ENCODE data around the gene ALPP. TPM values are rescaled to one million over a fixed set of nuclear protein-coding genes. Genes with fewer than 3 reads are reported as not detected.

The ALPP gene
- polyA plus RNA-seq, 1 of the 3 experiments (the other 2 are of a cell fraction) = not detected

DNA sequence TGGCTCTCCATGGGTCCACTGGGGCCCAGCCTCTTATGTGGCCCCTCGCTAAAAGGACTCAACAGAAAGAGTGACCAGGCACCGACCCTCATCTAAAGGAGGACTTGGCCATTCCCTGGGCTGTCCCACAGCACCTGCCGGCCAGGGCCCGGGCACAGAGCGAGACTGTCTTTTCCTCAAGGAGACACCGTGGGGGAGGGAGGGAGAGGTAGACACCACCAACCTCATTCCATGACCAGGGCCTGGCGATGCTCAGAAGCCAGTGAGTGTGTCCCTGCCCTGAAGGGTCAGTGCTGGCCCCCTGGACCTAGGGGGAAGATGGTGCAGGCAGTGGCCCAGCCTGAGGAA lies 39.8 kb upstream of the ALPP start:
- H3F3A ChIP-seq (replicated peaks; ENCODE audit: insufficient read depth) = no peaks in the 10 kb centered on the region
- WGBS (ENCODE audit: low lambda C conversion rate) = 92% methylated on average over 4 of the region's 7 CpGs
- H3K9me2 ChIP-seq = no peaks in the 10 kb centered on the region
- no peaks in the 10 kb centered on the region for H3K9me3 ChIP-seq
- H3K4me3 ChIP-seq (ENCODE audit: low read depth in 2 of 2, low read length in 1 of 2) = no peak overlapping the region
- no peaks in the 10 kb centered on the region for H3K27me3 ChIP-seq (ENCODE audit: insufficient read depth)
- H2AFZ ChIP-seq (ENCODE audit: low read depth) = no peak overlapping the region
- H3K9ac ChIP-seq = no peak overlapping the region
- TF ChIP-seq USF2 (IDR thresholded peaks at IDR 0.05; ENCODE audit: borderline replicate concordance, low read depth, low read length) (no peak), RXRA (IDR thresholded peaks at IDR 0.05; ENCODE audit: borderline replicate concordance, low read depth) (no peak), ZBTB33 (IDR thresholded peaks at IDR 0.05; ENCODE audit: borderline replicate concordance, low read depth) (no peak), NRF1 (IDR thresholded peaks at IDR 0.05; ENCODE audit: low read depth, low read length) (no peak), MAX (IDR thresholded peaks at IDR 0.05; ENCODE audit: low read depth) (no peak), RFX5 (IDR thresholded peaks at IDR 0.05; ENCODE audit: low read length) (no peak)
- H3K36me3 ChIP-seq (replicated peaks in 1 of 2; ENCODE audit: control insufficient read depth in 1 of 2, insufficient read depth in 2 of 2, low read length in 1 of 2) = peaks cover 0 to 2% of the 10 kb centered on the region in 2 experiments
- H3K79me2 ChIP-seq (ENCODE audit: insufficient read depth) = no peaks in the 10 kb centered on the region
- no peak overlapping the region for H3K4me2 ChIP-seq
- H3K27ac ChIP-seq (ENCODE audit: low read depth in 2 of 2, low read length in 1 of 2) = no peak overlapping the region
- no peak for DNase-seq
- H3K4me1 ChIP-seq (ENCODE audit: control insufficient read depth in 1 of 2, insufficient read depth in 2 of 2, low read depth in 1 of 2, low read length in 1 of 2) = no peaks in the 10 kb centered on the region
- POLR2A ChIA-PET = no interaction called here
- H4K20me1 ChIP-seq (ENCODE audit: insufficient read depth) = no peaks in the 10 kb centered on the region
- CTCF ChIA-PET = interaction anchor here (0.6 to 2.4 kb wide), 3 partner anchors 13 to 440 kb away, joined by 3 to 11 read pairs (median 3); partner anchors contain the start of gene NPPC

DNA sequence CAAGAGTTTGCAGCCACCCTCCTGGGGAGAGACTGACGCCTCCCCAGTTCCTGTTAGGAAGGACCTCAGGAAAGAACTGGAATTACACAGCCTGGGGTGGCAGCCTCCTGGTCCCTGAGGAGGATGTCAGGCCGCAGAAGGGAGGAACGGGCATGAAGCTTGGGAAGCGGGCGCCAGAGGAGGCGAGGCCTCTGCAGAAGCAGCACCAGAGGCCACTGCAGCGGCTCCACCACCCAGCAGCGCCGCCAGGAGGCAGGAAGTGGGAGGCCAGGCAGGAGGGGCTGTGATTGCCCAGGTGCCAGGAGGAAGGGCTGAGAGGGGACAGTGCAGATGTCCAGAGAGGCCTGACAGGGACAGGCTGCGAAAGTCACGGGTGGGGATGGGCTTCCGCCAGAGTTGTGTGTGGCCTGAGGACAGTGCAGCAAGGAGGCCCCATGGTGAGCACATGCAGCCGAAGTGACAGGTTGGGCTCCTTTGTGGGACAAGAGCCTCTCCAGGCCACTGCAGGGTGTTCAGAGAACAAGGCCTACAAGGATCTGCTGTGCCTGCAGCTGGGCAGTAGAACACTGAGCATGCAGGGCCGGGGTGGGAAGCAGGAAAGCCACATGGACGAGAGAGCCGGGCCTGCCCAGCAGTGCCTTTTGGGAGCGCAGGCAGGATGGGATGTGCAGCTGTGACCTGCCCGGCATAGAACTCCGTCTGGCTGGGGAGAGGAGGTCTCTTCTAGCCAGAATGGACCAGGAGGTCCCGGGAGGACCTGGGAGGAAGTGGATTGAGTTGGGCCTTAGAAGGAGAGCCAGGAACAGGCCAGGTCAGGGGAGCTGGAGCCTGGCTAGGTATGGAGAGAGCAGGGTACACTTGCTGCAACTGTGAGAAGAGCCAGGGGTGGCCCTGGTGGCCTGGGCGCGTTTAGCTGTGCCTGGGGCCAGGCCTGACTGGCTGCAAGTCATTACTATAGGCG lies 39.1 kb upstream of the ALPP start:
- no peak overlapping the region for H3K4me3 ChIP-seq (ENCODE audit: low read depth in 2 of 2, low read length in 1 of 2)
- no peaks in the 10 kb centered on the region for H3F3A ChIP-seq (replicated peaks; ENCODE audit: insufficient read depth)
- no peak overlapping the region for H2AFZ ChIP-seq (ENCODE audit: low read depth)
- peaks cover 0 to 2% of the 10 kb centered on the region in 2 experiments for H3K36me3 ChIP-seq (replicated peaks in 1 of 2; ENCODE audit: control insufficient read depth in 1 of 2, insufficient read depth in 2 of 2, low read length in 1 of 2)
- no peaks in the 10 kb centered on the region for H3K9me3 ChIP-seq
- H3K79me2 ChIP-seq (ENCODE audit: insufficient read depth) = no peaks in the 10 kb centered on the region
- DNase-seq = no peak
- WGBS (ENCODE audit: low lambda C conversion rate) = 94% methylated on average over 14 of the region's 23 CpGs
- no peak overlapping the region for H3K4me2 ChIP-seq
- H3K27me3 ChIP-seq (ENCODE audit: insufficient read depth) = no peaks in the 10 kb centered on the region
- H3K9ac ChIP-seq = no peak overlapping the region
- H3K9me2 ChIP-seq = no peaks in the 10 kb centered on the region
- no peaks in the 10 kb centered on the region for H3K4me1 ChIP-seq (ENCODE audit: control insufficient read depth in 1 of 2, insufficient read depth in 2 of 2, low read depth in 1 of 2, low read length in 1 of 2)
- CTCF ChIA-PET = interaction anchor here (0.6 to 2.4 kb wide), 6 partner anchors 12 to 440 kb away, joined by 3 to 11 read pairs (median 4); partner anchors contain the start of gene NPPC
- POLR2A ChIA-PET = no interaction called here
- no peak overlapping the region for H3K27ac ChIP-seq (ENCODE audit: low read depth in 2 of 2, low read length in 1 of 2)
- no peaks in the 10 kb centered on the region for H4K20me1 ChIP-seq (ENCODE audit: insufficient read depth)
- TF ChIP-seq, protein P1, sequence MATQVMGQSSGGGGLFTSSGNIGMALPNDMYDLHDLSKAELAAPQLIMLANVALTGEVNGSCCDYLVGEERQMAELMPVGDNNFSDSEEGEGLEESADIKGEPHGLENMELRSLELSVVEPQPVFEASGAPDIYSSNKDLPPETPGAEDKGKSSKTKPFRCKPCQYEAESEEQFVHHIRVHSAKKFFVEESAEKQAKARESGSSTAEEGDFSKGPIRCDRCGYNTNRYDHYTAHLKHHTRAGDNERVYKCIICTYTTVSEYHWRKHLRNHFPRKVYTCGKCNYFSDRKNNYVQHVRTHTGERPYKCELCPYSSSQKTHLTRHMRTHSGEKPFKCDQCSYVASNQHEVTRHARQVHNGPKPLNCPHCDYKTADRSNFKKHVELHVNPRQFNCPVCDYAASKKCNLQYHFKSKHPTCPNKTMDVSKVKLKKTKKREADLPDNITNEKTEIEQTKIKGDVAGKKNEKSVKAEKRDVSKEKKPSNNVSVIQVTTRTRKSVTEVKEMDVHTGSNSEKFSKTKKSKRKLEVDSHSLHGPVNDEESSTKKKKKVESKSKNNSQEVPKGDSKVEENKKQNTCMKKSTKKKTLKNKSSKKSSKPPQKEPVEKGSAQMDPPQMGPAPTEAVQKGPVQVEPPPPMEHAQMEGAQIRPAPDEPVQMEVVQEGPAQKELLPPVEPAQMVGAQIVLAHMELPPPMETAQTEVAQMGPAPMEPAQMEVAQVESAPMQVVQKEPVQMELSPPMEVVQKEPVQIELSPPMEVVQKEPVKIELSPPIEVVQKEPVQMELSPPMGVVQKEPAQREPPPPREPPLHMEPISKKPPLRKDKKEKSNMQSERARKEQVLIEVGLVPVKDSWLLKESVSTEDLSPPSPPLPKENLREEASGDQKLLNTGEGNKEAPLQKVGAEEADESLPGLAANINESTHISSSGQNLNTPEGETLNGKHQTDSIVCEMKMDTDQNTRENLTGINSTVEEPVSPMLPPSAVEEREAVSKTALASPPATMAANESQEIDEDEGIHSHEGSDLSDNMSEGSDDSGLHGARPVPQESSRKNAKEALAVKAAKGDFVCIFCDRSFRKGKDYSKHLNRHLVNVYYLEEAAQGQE (IDR thresholded peaks at IDR 0.05; ENCODE audit: low read depth, low read length) = no peak
- no peak for TF ChIP-seq ZBTB33 (IDR thresholded peaks at IDR 0.05; ENCODE audit: borderline replicate concordance, low read depth)
- no peak for TF ChIP-seq JUND (IDR thresholded peaks at IDR 0.05)
- no peak for TF ChIP-seq NFIC (IDR thresholded peaks at IDR 0.05; ENCODE audit: borderline replicate concordance)
- TF ChIP-seq RAD21 (IDR thresholded peaks at IDR 0.05; ENCODE audit: low read length) = no peak
- no peak for TF ChIP-seq EZH2phosphoT487 (IDR thresholded peaks at IDR 0.05; ENCODE audit: borderline replicate concordance, low read depth)
- TF ChIP-seq MXI1 (IDR thresholded peaks at IDR 0.05; ENCODE audit: low read depth, low read length) = no peak
- TF ChIP-seq RXRA (IDR thresholded peaks at IDR 0.05; ENCODE audit: borderline replicate concordance, low read depth) = no peak
- TF ChIP-seq USF2 (IDR thresholded peaks at IDR 0.05; ENCODE audit: borderline replicate concordance, low read depth, low read length) = no peak
- no peak for TF ChIP-seq NRF1 (IDR thresholded peaks at IDR 0.05; ENCODE audit: low read depth, low read length)
- TF ChIP-seq GABPA (IDR thresholded peaks at IDR 0.05; ENCODE audit: low read depth) = no peak
- TF ChIP-seq TCF12 (IDR thresholded peaks at IDR 0.05) = no peak
